IPS-NIHi7 (cell line): ENCODE results near the gene DDHD1.
"Not testable (repeated sequence)": the region's sequence is repeated elsewhere in the genome, so short reads cannot be mapped to it uniquely, and the experiment has no call there.

Experiments used
- DNase-seq: peaks from one replicate; pipeline ENCODE4 v3.0.0; 2012; ENCODE audit warnings: mixed read lengths; ENCODE audit errors: extremely low spot score

The DDHD1 gene

DNA sequence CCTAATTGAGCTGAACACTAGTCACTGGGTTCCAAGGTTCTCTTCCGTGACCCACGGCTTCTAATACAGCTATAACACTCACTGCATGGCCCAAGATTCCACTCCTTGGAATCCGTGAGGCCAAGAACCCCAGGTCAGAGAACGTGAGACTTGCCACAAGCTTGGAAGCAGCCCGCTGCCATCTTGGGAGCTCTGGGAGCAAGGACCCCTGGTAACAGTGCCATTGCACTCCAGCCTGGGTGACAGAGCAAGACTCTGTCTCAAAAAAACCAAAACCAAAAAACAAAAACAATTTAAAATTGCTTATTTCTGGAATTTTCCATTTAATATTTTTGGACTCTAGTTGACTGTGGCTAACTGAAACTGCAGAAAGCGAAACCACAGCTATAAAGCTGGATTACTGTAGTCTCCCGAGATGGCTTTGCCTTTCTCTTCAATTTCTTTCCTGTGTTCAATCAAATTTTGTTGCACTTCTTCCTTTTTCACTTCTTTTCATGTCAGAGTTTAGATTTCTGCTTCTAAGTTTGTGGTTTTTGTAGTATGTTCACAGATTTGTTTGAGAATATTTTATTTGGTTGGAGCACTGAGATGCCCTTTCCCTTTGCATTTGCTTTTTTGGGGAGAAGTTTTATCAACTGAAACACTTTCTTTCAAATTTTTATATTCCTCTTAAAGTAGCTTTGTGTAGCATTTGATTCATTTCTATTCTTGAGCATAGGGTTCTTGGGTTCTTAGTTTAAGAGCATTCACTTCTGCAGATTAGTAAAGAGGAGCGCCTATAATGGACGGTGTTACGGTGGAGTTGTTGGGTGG, 44.6 kb downstream of the DDHD1 start:
- DNase-seq = no peak

DNA sequence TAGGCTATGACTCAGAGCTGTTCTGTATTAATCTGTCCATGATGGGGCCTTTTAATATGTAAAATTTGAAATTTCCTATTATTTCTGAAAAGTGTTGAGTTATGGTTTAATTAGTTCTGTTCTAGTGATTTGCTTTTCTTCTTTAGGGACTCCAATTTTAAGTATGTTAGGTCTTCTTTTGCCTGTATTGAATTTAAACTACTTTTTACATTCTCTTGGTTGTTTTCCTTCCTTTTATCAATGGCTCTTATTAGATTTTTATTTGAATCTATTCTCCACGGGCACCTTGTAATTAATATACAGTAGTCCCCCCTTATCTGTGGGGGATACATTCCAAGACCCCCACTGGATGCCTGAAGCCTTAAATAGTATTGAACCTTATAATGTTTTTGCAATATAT, 46.4 kb downstream of the DDHD1 start:
- DNase-seq = no peak

GRCh38 chr14:53103636-53104340, 49.3 kb downstream of the DDHD1 start:
- no peak for DNase-seq

GRCh38 chr14:53093206-53093605, 59.9 kb downstream of the DDHD1 start:
- no peak for DNase-seq

- DNase-seq = no peak
Observed at GRCh38 chr14:53090853-53091252, 62.3 kb downstream of the DDHD1 start.

GRCh38 chr14:53084954-53085353, 68.2 kb downstream of the DDHD1 start:
- not testable (repeated sequence) for DNase-seq

DNA sequence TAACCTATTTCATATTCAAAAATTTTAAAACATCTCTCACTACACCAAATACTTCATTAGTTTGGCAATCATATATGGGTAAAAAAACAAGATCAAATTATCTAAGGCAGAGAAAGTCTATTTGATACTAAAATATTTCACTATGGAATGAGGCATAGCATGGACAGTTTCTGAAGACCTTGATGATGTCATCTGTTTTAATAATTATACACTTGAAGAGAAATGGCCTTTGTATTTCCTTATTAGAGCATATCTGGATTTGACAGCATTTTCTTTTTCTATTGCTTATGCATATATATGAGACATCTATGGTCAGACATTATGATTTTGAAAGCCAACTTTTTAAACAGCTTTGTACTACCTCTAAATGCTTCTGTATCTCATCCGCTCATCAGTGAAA, 88.6 kb downstream of the DDHD1 start:
- no peak for DNase-seq

- no peak for DNase-seq
Observed at GRCh38 chr14:53062856-53063255, 90.3 kb downstream of the DDHD1 start.

DNA sequence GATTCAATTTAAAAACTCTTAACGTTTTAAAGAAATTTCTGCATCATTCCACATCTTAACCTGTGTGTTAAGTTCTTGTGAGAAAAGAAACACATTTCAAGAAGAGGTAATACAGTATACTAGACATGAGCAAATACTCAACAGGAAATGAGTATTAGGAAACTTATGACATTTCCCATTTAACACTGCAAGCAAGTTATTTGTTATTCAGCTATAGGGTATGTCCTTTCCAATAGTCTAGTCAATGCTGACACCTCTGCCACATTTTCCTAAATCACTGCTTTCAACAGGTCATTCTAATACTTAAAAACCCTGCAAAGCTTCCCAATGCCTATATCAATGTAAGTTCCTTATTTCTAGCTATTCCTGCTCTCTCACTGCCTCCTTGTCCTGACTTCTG, 93.1 kb downstream of the DDHD1 start:
- no peak for DNase-seq

DNA sequence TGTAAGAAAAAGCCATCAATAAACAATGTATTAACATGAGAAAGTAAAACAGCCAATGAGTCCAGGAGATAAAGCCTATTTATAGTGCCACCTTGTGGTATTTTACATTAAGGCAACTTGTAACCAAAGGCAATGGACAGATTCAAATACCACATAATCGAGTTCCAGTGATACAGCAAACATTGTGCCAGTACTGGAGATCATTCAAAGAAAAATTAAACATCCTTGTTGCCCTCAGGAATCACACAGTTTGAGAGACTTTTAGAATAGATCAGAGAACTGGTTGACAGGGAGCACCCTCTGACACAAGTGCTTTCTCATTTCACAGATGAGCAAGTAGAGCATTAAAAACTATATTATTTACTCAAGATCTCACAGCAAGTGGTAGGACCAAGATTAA, 98.1 kb downstream of the DDHD1 start:
- DNase-seq = peak; percentile 43

- DNase-seq = no peak
Observed at GRCh38 chr14:53054457-53054856, 98.7 kb downstream of the DDHD1 start.

- DNase-seq = no peak
Observed at GRCh38 chr14:53048631-53049030, 104.5 kb downstream of the DDHD1 start.

- DNase-seq = no peak
Observed at GRCh38 chr14:53047307-53048069, 105.6 kb downstream of the DDHD1 start.

DNA sequence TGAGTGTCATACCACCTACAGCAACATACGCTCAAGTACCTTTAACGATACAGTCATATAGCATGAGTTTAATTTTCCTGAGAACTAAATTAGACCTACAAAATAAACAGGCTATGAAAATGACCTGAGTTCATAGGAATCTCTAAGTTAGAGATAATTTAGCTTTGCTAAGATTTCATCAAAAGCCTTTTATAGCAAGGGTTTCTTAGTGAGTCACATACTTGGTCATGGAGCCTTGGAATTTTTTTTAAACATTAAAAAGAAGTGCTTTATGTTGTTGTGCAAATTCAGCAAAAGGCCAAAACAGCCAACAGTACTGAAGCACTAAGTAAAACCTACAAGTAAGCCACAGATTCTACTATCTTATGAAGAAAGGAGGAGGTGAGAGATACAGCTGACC, 108.6 kb downstream of the DDHD1 start:
- DNase-seq = no peak

DNA sequence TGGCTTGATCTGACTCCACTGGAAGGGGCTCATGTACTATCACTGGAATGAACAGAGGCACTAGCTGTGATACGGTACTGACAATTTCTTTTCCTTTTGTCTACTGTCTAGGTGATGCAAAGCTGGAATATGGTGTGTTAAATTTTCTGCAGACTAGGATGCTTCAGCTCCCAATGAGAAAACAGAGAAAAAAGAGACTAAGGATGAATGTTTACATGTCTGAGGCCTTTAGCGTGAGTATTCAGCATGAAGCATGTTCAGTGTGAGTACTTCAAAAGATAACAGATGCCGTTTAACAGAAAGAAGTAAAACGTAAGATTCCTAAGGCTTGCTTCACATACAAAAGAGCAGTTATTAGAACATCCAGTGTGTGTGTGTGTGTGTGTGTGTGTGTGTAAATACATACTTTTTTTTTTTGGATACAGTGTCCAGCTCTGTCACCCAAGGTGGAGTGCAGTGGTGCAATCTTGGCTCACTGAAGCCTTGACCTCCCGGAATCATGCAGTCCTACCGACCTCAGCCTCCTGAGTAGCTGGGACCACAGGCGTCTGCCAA, 110.0 kb downstream of the DDHD1 start:
- no peak for DNase-seq

DNA sequence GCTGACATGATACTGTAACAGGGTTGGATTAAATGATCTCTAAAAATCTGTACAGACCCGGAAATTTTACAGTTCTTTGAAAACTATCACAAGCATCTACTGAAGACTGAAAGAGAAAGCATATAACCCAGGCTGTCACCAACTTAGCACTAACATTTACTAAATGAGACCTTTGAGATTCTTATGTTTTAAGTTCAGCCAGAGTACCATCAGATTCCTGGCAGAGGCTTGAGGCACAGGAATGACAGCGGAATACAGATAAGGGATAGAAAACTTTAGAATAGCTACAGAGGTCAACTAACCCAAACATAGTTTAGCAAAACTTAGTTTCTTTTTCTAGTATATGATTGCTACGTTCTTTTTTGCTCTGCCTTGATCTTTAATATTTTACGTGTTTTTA, 110.6 kb downstream of the DDHD1 start:
- DNase-seq = no peak

GRCh38 chr14:53041067-53041466, 112.1 kb downstream of the DDHD1 start:
- no peak for DNase-seq

DNA sequence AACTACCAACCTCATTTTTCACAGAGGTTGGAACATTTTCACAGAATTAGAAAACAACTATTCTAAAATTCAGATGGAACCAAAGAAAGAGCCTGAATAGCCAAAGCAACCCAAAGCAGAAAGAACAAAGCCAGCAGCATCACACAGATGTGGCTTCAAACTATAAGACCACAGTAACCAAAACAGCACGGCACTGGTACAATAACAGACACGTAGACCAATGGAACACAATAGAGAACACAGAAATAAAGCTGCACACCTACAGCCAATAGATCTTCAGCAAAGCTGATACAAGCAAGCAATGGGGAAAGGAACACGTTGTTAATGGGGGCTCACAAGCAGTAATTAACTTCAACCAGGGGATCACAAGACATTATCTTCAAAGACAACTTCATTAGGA, 114.5 kb downstream of the DDHD1 start:
- no peak for DNase-seq

GRCh38 chr14:53037016-53037415, 116.1 kb downstream of the DDHD1 start:
- DNase-seq = no peak

GRCh38 chr14:53035336-53036210, 117.5 kb downstream of the DDHD1 start:
- DNase-seq = no peak

DNA sequence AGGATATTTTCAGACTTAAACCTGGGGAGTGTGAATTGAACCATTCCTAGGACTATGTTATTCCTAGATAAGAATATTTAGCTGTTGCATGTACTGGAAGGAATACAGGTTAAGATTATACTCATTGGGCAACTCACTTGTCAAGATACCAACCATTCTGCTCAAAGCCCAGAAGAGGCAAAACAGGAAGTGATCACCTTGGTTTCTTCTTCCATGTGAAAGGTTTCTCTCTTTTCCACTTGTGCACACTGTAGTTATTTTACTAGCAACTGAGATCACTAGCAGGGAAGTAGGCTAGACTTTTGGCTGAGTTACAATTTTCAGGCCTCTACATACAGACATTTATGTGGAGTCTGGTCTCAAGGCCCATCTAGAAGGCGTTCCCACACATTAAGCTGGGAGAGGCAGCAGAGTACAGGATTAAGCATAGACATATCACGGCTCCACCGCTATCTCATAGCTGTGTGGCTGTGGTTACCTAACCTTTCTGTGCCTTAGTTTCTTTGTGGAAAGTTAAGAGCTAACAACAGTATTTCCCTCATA, 118.4 kb downstream of the DDHD1 start:
- DNase-seq = no peak
